GM12873 (cell line): ENCODE data around the gene KLK2.

Source experiments
- CTCF ChIP-seq: IDR thresholded peaks from 2 replicates; pipeline ENCODE4 v1.5.1; 2012; ENCODE audit warnings: low read depth, mild to moderate bottlenecking, moderate library complexity, low read length, control low read depth; ENCODE audit not compliant: insufficient read depth; ENCODE audit errors: missing control alignments

Gene KLK2

GRCh38 chr19:50926144-50926543, 52.9 kb downstream of the KLK2 start:
- no peak for TF ChIP-seq CTCF

GRCh38 chr19:50928831-50929230, 55.6 kb downstream of the KLK2 start:
- no peak for TF ChIP-seq CTCF
